ENCODE results near the gene ARL6.
"Not testable (repeated sequence)": the region's sequence is repeated elsewhere in the genome, so short reads cannot be mapped to it uniquely, and the experiment has no call there.

Gene ARL6

GRCh38 chr3:97821774-97822358 is 57.3 kb downstream of the ARL6 start, which contains the start of gene CRYBG3:
Gene CRYBG3 (plus strand): TSS chr3:97822011. CDS start chr3:97822207, 196 bp downstream.
- peak; percentile 93 for DNase-seq (ENCODE audit: low spot score)

GRCh38 chr3:97822359-97822775 is 57.8 kb downstream of the ARL6 start:
- peak; percentile 49 for DNase-seq (ENCODE audit: low spot score)

- no peak for DNase-seq (ENCODE audit: low spot score)
These were observed 58.8 kb downstream of the ARL6 start for GRCh38 chr3:97823046-97824004.

GRCh38 chr3:97825101-97825500 is 60.5 kb downstream of the ARL6 start:
- DNase-seq (ENCODE audit: low spot score) = no peak

GRCh38 chr3:97827741-97828471 is 63.3 kb downstream of the ARL6 start:
- DNase-seq (ENCODE audit: low spot score) = no peak

- no peak for DNase-seq (ENCODE audit: low spot score)
These were observed 64.6 kb downstream of the ARL6 start for GRCh38 chr3:97829198-97829597.

- no peak for DNase-seq (ENCODE audit: low spot score)
These were observed 66.1 kb downstream of the ARL6 start for GRCh38 chr3:97830638-97831037.

- DNase-seq (ENCODE audit: low spot score) = no peak
These were observed 66.6 kb downstream of the ARL6 start for GRCh38 chr3:97831140-97831539.

GRCh38 chr3:97833184-97833583 is 68.6 kb downstream of the ARL6 start:
- not testable (repeated sequence) for DNase-seq (ENCODE audit: low spot score)

GRCh38 chr3:97835761-97836160 is 71.2 kb downstream of the ARL6 start:
- DNase-seq (ENCODE audit: low spot score) = no peak

GRCh38 chr3:97838393-97838792 is 73.8 kb downstream of the ARL6 start:
- DNase-seq (ENCODE audit: low spot score) = no peak

- no peak for DNase-seq (ENCODE audit: low spot score)
These were observed 75.4 kb downstream of the ARL6 start for GRCh38 chr3:97839944-97840343.

GRCh38 chr3:97841304-97841703 is 76.7 kb downstream of the ARL6 start:
- DNase-seq (ENCODE audit: low spot score) = no peak

GRCh38 chr3:97841956-97842355 is 77.4 kb downstream of the ARL6 start:
- no peak for DNase-seq (ENCODE audit: low spot score)

GRCh38 chr3:97848779-97849178 is 84.2 kb downstream of the ARL6 start:
- no peak for DNase-seq (ENCODE audit: low spot score)

All from D341Med (cell line).